IPS-20b (cell line): ENCODE data around the gene ZIC3.

Source experiments
- H3K27ac ChIP-seq: one replicate; pipeline ENCODE4 v1.5.1; 2013; ENCODE audit warnings: low read length
- H3K27me3 ChIP-seq: 2 replicates; pipeline ENCODE4 v1.6.1; 2013; ENCODE audit warnings: mild to moderate bottlenecking, low read length, inconsistent platforms; ENCODE audit not compliant: insufficient read depth
- H3K36me3 ChIP-seq: 2 replicates; pipeline ENCODE4 v1.6.1; 2013; ENCODE audit warnings: low read depth, mild to moderate bottlenecking, inconsistent platforms, low read length, moderate library complexity; ENCODE audit not compliant: insufficient read depth
- H3K4me1 ChIP-seq: 2 replicates; pipeline ENCODE4 v1.6.1; 2013; ENCODE audit warnings: mild to moderate bottlenecking, control low read depth, inconsistent platforms, low read length, moderate library complexity; ENCODE audit not compliant: insufficient read depth
- H3K4me3 ChIP-seq: 2 replicates; pipeline ENCODE4 v1.5.1; 2013; ENCODE audit warnings: mild to moderate bottlenecking, low read length, inconsistent platforms
- H3K9ac ChIP-seq: 2 replicates; pipeline ENCODE4 v1.6.1; 2013; ENCODE audit warnings: low read depth, mild to moderate bottlenecking, inconsistent platforms, low read length, moderate library complexity
- H3K9me3 ChIP-seq: 2 replicates; pipeline ENCODE4 v1.6.1; 2013; ENCODE audit warnings: mild to moderate bottlenecking, low read depth, low read length, inconsistent platforms; ENCODE audit not compliant: insufficient read depth

ZIC3 gene

GRCh38 chrX:137563681-137564651, 2.0 kb upstream of the ZIC3 start:
- Histone ChIP-seq H3K9ac (peak overlapping the region; percentile 88), H3K27ac (peak overlapping the region; percentile 43), H3K36me3 (peaks cover 13% of the 10 kb centered on the region), H3K27me3 (peaks cover 30% of the 10 kb centered on the region), H3K4me1 (peaks cover 14% of the 10 kb centered on the region; the same call in 1 of the 2 replicates), H3K9me3 (no peaks in the 10 kb centered on the region), H3K4me3 (peak overlapping the region; percentile 86)

GRCh38 chrX:137565318-137565904, 516 bp upstream of the ZIC3 start:
- peaks cover 25% of the 10 kb centered on the region for H3K36me3 ChIP-seq
- H3K4me3 ChIP-seq = peak overlapping the region; percentile 86
- H3K9me3 ChIP-seq = no peaks in the 10 kb centered on the region
- peak overlapping the region; percentile 46 for H3K27ac ChIP-seq
- H3K4me1 ChIP-seq = peaks cover 10% of the 10 kb centered on the region; the same call in 1 of the 2 replicates
- peak overlapping the region; percentile 80; the same call in 1 of the 2 replicates for H3K9ac ChIP-seq
- peaks cover 30% of the 10 kb centered on the region for H3K27me3 ChIP-seq

- Histone ChIP-seq H3K9ac (peak overlapping the region; percentile 86), H3K9me3 (no peaks in the 10 kb centered on the region), H3K4me3 (peak overlapping the region; percentile 86), H3K4me1 (peaks cover 6% of the 10 kb centered on the region; the same call in 1 of the 2 replicates), H3K27me3 (peaks cover 18% of the 10 kb centered on the region), H3K36me3 (peaks cover 41% of the 10 kb centered on the region), H3K27ac (no peak overlapping the region)
These were observed 1.1 kb downstream of the ZIC3 start for GRCh38 chrX:137566746-137567679.

- Histone ChIP-seq H3K4me1 (peaks cover 12% of the 10 kb centered on the region; the same call in 1 of the 2 replicates), H3K36me3 (peaks cover 48% of the 10 kb centered on the region), H3K27ac (no peak overlapping the region), H3K4me3 (peak overlapping the region; percentile 86), H3K9me3 (no peaks in the 10 kb centered on the region), H3K9ac (peak overlapping the region; percentile 86), H3K27me3 (peaks cover 10% of the 10 kb centered on the region)
These were observed 1.8 kb downstream of the ZIC3 start for GRCh38 chrX:137567682-137568232.

- no peaks in the 10 kb centered on the region for H3K9me3 ChIP-seq
- H3K27me3 ChIP-seq = peaks cover 5% of the 10 kb centered on the region; the same call in 1 of the 2 replicates
- H3K36me3 ChIP-seq = peaks cover 53% of the 10 kb centered on the region
- peak overlapping the region; percentile 86 for H3K4me3 ChIP-seq
- peaks cover 13% of the 10 kb centered on the region; the same call in 1 of the 2 replicates for H3K4me1 ChIP-seq
- no peak overlapping the region for H3K27ac ChIP-seq
- peak overlapping the region; percentile 87; the same call in 1 of the 2 replicates for H3K9ac ChIP-seq
These were observed 3.0 kb downstream of the ZIC3 start for GRCh38 chrX:137568741-137569469.

GRCh38 chrX:137569470-137569891, 3.6 kb downstream of the ZIC3 start:
- Histone ChIP-seq H3K9me3 (no peaks in the 10 kb centered on the region), H3K27me3 (peaks cover 5% of the 10 kb centered on the region; the same call in 1 of the 2 replicates), H3K9ac (peak overlapping the region; percentile 87), H3K36me3 (peaks cover 53% of the 10 kb centered on the region), H3K4me3 (peak overlapping the region; percentile 86), H3K4me1 (peaks cover 13% of the 10 kb centered on the region; the same call in 1 of the 2 replicates), H3K27ac (no peak overlapping the region)

- Histone ChIP-seq H3K36me3 (peaks cover 45% of the 10 kb centered on the region), H3K9ac (peak overlapping the region; percentile 72; the same call in 1 of the 2 replicates), H3K27me3 (no peaks in the 10 kb centered on the region), H3K9me3 (no peaks in the 10 kb centered on the region), H3K27ac (peak overlapping the region; percentile 65), H3K4me3 (peak overlapping the region; percentile 86; the same call in 1 of the 2 replicates), H3K4me1 (peaks cover 38% of the 10 kb centered on the region; the same call in 1 of the 2 replicates)
These were observed 7.6 kb downstream of the ZIC3 start for GRCh38 chrX:137573324-137574101.

- H3K36me3 ChIP-seq = peaks cover 40% of the 10 kb centered on the region
- no peaks in the 10 kb centered on the region for H3K27me3 ChIP-seq
- peak overlapping the region; percentile 86; the same call in 1 of the 2 replicates for H3K4me3 ChIP-seq
- peaks cover 45% of the 10 kb centered on the region; the same call in 1 of the 2 replicates for H3K4me1 ChIP-seq
- no peaks in the 10 kb centered on the region for H3K9me3 ChIP-seq
- H3K9ac ChIP-seq = peak overlapping the region; percentile 83; the same call in 1 of the 2 replicates
- H3K27ac ChIP-seq = peak overlapping the region; percentile 76
These were observed 8.3 kb downstream of the ZIC3 start for GRCh38 chrX:137574102-137574783.

GRCh38 chrX:137574784-137575293, 8.9 kb downstream of the ZIC3 start:
- Histone ChIP-seq H3K27me3 (no peaks in the 10 kb centered on the region), H3K27ac (peak overlapping the region; percentile 76), H3K4me1 (peaks cover 49% of the 10 kb centered on the region; the same call in 1 of the 2 replicates), H3K4me3 (peak overlapping the region; percentile 63), H3K9ac (peak overlapping the region; percentile 83), H3K9me3 (no peaks in the 10 kb centered on the region), H3K36me3 (peaks cover 34% of the 10 kb centered on the region)
